Stimulated activated CD8-positive, alpha-beta memory T cell treated with anti-CD3 and anti-CD28 coated beads, Interleukin-15, amount 100 ng/mL, for 4 hours (primary cell): Measurements from ENCODE around the gene PTBP3.
"Not testable (repeated sequence)": the region's sequence is repeated elsewhere in the genome, so short reads cannot be mapped to it uniquely, and the experiment has no call there.

Experiments used
- DNase-seq, 2 donors: peaks; one replicate each; pipeline ENCODE4 v3.0.0-alpha.2; 2020; ENCODE audit warnings: low read depth in 2 of 2

Gene PTBP3, protein sequence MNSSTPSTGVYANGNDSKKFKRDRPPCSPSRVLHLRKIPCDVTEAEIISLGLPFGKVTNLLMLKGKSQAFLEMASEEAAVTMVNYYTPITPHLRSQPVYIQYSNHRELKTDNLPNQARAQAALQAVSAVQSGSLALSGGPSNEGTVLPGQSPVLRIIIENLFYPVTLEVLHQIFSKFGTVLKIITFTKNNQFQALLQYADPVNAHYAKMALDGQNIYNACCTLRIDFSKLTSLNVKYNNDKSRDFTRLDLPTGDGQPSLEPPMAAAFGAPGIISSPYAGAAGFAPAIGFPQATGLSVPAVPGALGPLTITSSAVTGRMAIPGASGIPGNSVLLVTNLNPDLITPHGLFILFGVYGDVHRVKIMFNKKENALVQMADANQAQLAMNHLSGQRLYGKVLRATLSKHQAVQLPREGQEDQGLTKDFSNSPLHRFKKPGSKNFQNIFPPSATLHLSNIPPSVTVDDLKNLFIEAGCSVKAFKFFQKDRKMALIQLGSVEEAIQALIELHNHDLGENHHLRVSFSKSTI

DNA sequence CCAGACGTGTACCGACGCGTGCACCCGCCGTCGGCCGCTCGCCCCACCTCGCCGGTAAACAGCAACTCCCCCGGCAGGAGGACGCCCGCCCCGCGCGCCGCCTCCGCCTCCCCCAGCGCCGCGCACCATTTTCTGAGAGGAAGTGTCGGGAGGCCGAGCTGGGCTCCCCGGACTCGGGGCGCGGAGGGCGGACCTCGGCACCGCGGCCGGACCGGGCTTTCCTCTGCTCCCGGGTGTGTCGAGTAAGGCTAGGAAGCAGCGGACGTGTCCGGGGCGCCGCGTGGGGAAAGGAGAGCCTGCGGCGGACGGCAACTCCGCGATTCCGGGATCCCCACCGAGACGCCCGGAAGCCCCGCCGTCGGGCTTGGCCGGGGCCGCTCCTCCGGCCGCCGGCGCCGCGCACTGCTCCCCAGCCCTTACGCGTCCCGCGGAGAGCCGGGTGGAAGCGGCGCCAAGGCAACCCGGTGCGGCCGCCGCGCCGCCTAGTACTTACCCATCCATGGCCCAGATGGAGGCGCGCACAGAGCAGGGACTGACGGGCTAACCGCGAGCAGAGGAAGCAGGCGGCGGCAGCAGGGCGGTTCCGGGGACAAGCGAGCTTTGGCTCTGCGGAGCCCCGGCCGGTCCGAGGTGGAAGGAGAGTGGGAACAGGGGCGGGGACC lies at the start of gene PTBP3:
Gene PTBP3 (minus strand): TSS at position 643 of the 662 bp plus-strand sequence. CDS start 35,754 bp downstream, outside the sequence.
- DNase-seq = peak; percentile 57 to 63

DNA sequence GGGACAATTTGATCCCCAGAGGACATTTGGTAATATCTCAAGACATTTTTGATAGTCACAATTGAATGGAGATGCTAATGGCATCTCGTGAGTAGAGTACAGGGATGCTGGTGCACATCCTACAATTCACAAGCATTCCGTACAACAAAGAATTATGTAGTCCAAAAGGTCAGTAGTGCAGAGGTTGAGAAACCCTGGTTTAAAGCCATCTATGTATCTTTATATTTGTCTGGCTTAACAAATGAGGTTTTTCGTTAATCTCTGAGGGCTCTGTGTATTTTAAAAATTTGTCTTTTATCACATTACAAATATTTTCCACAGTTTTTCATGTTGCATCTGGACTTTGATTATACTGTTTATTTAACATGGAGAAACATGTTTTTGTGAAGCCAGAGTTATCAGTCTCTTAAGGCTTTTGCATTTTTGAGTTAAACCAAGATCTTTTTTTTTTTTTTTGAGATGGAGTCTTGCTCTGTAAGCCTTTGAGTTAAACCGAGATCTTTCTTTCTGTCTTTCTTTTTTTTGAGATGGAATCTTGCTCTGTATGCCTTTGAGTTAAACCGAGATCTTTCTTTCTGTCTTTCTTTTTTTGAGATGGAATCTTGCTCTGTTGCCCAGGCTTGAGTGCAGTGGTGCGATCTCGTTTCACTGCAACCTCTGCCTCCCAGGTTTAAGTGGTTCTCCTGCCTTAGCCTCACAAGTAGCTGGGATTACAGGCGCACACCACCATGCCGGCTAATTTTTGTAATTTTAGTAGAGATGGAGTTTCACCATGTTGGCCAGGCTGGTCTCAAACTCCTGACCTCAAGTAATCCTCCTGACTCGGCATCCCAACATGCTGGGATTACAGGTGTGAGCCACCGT lies 49.3 kb upstream of the PTBP3 start:
- no peak for DNase-seq

DNA sequence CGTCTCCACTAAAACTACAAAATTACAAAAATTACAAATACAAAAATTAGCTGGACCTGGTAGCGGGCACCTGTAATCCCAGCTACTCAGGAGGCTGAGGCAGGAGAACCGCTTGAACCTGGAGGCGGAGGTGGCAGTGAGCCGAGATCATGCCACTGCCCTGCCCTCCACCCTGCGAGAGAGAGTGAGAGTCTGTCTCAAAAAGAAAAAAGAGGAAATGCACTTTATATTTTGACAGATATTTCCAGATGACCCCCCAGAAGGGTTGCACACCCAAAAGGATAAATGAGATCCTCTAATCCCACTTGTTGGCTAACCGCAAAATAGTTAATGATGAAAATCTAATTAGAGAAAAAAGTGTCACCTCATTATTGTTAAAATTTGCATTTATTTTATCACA lies 48.6 kb upstream of the PTBP3 start:
- no peak for DNase-seq

DNA sequence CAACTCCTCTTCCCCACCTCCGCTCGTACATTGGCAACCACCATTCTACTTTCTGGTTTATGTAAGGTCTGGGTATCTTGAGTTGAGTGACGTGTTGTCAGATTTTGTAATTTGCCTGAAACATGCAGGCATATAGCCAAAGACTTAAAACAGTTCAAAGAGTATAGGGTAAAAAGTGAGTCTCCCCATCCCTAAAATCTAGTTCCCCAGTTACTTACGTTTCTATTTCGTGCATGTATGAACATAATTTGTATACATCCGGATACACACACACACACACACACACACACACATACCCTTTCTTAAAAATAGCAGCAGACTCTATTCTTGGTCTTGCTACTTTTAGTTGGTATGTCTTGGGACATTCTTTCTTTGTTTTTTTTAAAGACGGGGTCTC lies 47.4 kb upstream of the PTBP3 start:
- no peak for DNase-seq

DNA sequence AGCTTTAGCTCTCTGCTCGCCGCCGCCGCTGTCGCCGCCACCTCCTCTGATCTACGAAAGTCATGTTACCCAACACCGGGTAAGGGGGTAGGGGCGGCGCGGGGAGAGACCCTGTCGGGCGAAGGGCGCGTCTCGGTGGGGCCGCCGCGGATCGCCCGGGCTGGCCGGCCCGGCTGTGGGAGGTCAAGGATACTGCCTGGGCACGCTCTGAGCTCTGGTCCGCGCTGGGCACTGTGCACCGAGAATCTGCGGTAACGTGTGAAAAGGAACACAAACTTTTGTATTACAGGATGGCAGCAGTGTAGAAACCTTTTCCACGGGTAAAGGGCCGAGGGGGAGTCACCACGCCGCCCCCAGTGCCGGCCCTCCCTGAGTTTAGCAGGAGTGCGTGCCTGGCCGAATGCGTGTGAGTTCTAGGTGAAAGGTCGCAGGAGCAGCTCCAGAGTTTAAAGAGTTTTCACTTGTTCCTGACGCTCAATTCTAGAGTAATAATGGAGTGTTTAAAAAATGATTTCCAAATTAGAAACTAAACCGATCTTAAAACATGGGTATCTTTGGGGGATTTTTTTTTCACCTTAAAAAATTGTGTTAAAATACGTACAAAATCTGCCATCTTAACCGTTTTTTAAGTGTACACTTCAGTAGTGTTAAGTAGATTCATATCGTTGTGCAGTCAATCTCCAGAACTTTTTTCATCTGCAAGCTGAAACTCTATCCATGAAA lies 46.8 kb upstream of the PTBP3 start, which contains the start of gene HSDL2:
Gene HSDL2 (plus strand): TSS at position 7 of the 723 bp plus-strand sequence. CDS start 56 bp downstream, at position 63.
- no peak for DNase-seq

DNA sequence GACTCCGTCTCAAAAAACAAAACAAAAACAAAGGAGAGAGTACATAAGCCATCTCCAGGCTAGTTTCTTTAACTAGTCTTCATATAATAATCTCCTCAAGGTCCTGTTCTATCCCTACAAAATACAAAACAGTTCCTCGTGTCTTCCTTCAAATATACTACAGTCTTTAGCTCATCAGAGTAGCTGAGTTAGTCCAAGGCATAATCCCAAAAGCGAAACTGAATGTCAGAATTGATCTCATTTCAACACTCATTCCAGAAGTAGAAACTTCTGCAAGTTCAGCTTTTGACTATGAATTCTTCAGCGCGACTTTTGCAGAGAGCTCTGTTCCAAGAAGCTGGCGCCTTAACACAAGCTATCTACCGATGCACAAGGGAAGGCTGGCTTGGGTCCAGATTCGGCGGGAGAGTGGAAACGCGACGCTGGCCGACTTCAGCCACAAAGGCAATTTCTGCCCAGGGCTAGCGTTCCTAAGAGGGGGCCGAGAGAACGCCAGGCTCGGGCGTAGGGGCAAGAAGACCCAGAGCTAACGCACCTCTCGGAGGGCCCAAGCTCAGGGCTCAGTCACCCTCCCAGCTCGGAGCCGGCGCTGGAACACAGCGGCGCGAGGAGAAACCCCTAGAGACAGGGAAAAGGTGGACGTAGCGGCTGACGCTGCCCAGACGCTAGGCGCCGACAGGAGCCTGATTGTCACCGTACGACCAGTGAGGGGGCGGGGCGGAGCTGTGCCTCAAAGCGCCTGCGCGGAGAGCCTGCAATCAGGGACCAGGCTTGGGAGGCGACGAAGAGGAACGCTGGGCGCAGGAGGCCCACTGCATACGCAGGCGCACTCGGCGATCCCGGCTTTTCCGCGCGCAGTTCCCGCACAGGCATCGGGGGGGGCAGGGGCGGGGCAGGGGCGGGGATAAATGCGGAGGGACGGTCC lies 46.0 kb upstream of the PTBP3 start:
- DNase-seq = peak; percentile 94

DNA sequence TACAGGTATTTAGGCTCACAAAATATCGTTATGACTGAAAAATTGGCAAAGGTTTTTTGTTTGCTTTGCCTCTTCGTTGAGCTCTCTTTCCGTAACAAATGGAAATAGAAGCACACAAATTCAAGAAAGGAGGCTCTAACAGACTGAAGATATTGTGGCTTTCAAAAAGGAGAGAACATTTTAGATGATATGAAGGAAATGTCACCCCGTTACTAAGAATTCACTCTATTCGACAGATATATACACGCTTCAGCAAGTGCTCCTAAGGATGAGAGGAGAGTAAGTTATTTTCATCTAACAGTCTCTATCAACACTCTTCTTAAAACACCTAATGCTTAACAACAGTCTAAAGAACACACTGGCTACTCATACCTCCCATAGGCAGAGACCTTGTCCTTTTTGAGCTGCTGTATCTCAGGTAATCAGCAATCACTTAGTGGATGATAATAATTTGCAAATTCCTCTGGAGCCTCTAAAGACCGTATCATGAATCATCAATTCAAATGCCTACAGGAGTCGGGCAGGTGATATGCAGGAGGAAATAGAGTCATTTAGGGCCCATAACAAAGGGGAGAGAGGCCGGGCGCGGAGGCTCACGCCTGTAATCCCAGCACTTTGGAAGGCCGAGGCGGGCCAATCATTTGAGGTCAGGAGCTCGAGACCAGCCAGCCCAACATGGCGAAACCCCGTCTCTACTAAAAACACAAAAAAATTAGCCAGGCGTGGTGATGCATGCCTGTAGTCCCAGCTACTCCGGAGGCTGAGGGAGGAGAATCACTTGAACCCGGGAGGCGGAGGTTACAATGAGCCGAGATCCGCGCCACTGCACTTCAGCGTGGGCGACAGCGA lies 45.1 kb upstream of the PTBP3 start:
- no peak for DNase-seq

DNA sequence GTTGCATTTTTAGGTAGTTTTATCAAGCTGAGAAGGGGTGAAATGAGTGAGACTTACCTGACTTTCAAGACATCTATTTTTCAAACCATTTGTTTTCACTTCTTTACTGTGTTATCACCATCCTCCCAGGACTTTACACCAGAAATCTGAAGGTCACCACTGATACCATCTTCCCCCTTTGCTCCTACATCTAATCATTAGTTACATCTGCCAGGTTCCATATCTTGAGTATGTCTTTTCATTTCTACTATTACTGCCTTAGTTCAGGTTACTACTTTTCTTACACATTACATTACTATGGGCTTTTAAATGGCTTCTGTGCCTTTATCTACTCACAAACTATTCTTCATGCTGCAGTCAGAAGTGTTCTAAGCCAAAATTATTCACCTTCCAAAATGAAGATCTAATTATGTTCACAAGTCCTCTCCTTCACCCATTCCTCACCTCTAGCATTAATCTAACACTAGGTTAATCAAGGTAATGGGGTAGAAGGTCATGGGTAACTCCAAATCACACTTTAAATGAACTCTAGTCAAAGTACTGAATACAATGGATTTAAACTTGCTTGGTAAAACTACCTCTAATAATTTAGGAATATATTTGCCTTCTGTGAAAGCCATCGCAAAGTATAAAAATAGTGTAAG lies 44.4 kb upstream of the PTBP3 start:
- no peak for DNase-seq

DNA sequence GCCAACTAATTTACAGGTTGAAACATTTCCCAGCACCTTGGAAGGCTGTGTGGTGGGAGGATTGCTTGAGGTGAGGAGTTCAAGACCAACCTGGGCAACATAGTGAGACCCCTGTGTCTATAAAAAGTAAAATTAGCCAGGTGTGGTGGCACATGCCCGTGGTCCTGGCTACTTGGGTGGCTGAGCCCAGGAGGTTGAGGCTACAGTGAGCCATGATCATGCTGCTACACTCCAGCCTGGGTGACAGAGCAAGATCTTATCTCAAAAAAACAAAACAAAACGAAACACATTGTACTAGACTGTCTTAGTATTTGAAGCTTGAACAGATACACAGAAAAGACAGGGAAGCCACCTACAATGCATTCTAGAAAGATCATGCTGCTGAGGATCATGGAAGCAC lies 43.7 kb upstream of the PTBP3 start:
- DNase-seq = no peak

DNA sequence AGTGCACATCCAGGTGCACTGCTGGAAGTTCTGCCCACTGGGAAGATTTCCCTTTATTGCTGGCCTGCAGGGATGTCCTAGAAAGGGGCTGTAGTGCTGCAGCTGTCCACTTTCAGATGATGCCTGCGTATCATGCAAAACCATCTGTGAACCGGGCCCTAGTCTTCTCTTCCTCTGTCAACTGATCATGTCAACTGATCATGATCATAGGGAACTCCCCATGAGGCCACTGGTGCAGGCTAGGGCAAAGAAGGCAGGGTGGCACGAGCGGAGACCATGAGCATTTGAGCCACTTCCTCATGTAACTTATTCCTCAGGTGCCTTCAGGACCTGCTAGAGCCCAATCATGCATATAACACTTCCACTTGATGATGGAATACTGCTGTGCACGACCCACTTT lies 41.9 kb upstream of the PTBP3 start:
- DNase-seq = no peak

DNA sequence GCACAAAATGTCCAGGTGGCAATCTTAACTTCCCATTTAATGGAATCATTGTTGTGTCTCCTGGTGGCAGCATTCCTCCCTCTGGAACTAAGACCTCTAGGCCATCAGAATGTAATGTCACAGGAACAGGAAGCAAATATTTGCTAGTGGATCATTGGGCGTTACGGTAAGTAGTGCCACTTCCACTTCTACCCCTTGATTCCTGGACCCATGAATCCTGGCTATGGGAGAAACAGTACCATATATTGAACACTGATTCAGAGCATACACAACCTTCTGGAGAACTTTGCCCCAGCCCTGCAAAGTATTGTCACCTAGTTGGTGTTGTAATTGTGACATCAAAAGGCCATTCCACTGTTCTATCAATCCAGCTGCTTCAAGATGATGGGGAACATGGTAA lies 40.8 kb upstream of the PTBP3 start:
- not testable (repeated sequence) for DNase-seq

DNA sequence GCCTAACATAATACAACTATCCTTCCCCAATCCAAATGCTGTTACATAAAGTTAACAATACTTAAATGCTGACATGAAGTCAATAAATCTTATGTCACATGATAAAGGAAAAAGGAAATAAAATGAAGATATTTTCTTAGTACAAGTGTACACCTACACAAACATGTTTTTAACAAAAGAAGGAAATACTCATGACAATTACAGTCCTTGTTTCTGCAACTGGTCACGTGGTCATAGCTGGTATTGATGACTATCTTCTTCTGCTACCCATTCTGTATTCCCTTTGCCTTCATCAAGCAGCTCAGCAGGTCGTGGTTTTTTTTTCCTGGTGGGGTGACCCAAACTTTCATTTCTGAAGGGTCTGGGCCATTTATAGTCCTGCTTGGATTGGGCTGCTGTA lies 40.2 kb upstream of the PTBP3 start:
- DNase-seq = not testable (repeated sequence)

DNA sequence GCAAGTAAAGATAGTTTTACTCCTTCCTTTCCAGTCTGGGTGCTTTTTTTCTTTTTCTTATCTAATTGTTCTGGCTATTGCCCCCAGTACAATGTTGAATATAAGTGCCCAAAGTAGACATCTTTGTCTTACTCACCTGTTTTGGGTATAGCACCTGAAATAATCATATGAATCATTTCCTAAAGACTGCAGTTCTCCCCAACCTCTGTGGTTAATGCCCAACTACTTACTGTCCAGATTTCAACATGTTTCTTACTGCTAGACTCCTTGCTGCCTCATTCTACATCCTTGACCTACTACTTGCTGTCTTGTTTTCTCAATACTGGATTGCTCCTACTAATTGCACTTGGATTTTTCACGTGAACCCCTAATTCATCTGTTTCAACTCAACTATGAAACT lies 37.6 kb upstream of the PTBP3 start:
- no peak for DNase-seq

DNA sequence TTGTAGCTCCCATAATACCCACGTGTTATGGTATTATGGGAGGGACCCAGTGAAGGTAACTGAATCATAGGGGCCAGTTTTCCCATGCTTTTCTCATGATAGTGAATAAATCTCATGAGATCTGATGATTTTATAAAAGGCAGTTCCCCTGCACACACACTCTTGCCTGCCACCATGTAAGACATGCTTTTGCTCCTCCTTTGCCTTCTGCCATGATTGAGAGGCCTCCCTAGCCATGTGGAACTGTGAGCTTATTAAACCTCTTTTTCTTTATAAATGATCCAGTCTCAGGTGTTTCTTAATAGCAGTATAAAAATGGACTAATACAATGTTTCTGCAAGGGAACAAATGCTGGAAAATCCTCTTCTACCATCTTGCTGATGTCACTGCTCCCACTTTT lies 36.4 kb upstream of the PTBP3 start:
- no peak for DNase-seq

DNA sequence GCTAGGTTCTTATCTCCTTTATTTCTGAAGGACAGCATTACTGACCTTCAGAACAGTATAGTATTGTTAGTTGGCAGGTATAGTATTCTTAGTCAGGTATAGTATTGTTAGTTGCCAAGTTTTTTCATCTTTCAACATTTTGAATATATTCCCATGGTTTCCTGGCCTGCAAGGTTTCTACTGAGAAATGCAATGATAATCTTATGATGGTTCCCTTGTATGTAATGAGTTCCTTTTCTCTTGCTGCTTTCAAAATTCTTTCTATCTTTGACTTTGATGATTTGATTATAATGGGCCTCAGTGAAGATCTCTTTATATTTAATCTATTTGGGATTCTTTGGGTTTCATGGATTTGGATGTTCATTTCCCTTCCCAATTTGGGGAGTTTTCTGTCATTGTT lies 34.0 kb upstream of the PTBP3 start:
- no peak for DNase-seq

DNA sequence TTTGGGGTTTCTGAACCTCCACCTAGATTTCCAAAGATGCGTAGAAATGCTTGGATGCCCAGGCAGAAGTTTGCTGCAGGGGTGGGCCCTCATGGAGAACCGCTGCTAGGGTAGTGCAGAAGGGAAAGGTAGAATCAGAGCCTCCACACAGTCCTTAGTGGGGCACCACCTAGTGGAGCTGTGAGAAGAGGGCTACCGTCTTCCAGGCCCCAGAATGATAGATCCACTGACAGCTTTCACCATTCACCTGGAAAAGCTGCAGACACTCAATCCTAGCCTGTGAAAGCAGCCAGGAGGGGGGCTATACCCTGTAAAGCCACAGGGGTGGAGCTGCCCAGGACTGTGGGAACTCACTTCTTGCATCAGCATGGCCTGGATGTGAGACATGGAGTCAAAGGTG lies 33.2 kb upstream of the PTBP3 start:
- DNase-seq = no peak

DNA sequence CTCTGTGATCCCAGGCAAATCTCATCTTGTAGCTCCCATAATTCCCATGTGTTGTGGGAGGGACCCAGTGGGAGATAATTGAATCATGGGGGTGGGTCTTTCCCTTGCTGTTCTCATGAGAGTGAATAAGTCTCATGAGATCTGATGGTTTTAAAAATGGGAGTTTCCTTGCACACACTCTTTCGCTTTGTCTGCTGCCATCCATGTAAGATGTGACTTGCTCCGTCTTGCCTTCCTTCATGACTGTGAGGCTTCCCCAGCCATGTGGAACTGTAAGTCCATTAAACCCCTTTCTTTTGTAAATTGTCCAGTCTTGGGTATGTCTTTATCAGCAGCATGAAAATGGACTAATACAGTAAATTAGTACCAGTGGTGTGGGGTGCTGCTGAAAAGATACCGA lies 31.8 kb upstream of the PTBP3 start:
- not testable (repeated sequence) for DNase-seq

DNA sequence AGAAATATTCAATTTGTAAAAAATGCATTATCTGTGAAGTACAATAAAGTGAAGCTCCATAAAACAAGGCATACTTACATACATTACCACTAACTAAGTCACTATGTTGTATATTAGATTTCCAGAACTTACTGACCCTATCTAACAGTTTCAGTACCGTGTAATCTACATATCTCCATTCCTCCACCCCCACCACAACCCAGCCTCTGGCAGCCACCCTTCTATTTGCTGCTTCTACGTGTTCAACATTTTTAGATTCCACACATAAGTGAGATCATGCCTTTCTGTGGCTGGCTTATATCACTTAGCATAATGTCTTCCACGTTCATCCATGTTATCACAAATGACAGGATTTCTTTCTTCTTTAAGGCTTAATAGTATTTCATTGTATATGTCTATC lies 31.3 kb upstream of the PTBP3 start:
- no peak for DNase-seq

DNA sequence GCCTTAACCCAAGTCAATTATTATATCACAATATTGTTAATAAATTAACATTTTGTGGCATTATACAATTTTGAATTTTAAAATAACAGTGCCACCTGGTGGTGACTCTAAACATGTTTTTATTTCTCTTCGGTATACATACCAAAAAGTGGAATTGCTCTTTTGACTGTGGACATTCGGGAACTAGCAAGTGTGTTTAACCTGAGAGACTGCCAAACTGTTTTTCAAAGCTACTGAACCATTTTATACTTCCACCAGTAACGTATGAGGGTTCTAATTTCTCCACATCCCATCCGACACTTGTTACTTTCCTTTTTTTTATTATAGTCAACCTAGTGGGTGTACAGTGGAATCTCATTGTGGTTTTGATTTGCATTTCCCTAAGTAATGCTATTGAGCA lies 28.2 kb upstream of the PTBP3 start:
- no peak for DNase-seq
